GM19351 (cell line): Measurements from ENCODE around the gene ADCY2.

ENCODE experiments used
- ATAC-seq: cut with Tn5 transposase; IDR thresholded peaks from one replicate; pipeline ENCODE4 v1.9.1; 2021; ENCODE audit warnings: mild to moderate bottlenecking, moderate library complexity; ENCODE audit not compliant: unreplicated experiment

The ADCY2 gene

DNA sequence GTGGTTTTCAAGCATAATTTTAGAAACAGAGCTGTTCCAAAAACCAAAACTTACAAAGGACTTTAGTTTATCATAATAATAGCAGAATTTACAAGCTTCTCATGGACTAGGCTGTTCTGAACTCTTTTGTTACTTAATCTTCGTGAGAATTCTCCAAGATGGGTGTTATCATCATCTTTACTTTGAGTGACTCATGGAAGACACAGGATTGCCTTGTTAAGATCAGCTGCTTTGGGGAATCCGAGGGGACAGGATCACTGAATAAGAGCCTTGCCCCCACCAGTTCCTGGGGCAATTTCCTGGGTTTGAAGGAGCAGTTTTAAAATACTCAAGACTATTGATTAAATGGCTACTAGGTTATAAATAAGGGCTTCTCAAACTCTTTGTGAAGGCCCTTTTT lies 374.5 kb downstream of the ADCY2 start:
- no peak for ATAC-seq

DNA sequence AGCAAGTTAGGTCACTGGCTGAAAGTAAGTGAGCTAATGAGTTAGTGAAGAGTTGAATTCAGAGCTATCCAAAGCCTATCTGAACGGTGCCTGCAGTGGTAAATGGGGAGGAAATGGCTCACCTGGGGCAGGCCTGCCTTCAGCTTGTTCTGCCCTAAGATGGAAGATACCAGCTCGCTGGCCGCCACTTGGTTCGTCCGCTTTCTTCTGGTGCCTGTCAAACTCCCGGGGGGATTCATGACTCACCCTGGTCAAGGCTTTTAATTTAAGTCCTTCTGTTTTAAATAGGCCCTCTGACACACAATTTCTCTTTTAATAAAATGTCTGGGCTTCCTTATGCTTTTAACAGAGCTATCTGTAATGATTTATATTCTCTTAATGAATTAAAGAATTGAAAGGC lies 376.2 kb downstream of the ADCY2 start:
- ATAC-seq: no peak

DNA sequence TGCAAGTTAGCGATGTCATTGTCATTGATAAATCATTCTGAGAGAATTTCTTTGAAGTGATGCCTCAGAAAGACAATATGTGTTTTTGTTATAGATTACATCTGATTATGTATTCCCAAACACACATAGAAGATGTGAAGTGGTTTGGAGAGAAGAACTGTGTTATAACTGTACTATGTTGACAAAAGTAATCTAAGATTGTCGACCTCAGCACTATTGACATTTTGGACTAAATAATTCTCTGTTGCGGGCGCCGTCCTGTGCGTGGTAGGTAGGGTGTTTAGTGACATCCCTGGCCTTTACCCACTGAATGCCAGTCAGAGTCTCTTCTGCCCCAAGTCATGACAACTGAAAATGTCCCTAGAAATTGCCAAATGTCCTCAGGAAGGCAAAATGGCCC lies 377.2 kb downstream of the ADCY2 start:
- no peak for ATAC-seq

DNA sequence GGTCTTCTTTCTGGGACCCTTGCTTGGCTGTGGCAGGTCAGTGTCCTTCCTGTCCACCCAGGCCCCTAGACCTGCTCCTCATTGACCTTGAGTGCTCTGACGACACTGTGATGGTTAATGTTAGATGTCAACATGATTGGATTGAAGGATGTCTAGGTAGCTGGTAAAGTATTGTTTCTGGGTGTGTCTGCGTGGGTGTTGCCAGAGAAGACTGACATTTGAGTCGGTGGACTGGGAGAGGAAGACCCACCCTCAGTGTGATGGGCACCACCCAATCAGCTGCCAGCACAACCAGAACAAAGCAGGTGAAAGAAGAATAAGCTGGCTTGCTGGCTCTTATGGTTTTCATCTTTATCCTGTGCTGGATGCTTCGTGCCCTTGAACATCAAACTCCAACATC lies 380.5 kb downstream of the ADCY2 start:
- no peak for ATAC-seq

DNA sequence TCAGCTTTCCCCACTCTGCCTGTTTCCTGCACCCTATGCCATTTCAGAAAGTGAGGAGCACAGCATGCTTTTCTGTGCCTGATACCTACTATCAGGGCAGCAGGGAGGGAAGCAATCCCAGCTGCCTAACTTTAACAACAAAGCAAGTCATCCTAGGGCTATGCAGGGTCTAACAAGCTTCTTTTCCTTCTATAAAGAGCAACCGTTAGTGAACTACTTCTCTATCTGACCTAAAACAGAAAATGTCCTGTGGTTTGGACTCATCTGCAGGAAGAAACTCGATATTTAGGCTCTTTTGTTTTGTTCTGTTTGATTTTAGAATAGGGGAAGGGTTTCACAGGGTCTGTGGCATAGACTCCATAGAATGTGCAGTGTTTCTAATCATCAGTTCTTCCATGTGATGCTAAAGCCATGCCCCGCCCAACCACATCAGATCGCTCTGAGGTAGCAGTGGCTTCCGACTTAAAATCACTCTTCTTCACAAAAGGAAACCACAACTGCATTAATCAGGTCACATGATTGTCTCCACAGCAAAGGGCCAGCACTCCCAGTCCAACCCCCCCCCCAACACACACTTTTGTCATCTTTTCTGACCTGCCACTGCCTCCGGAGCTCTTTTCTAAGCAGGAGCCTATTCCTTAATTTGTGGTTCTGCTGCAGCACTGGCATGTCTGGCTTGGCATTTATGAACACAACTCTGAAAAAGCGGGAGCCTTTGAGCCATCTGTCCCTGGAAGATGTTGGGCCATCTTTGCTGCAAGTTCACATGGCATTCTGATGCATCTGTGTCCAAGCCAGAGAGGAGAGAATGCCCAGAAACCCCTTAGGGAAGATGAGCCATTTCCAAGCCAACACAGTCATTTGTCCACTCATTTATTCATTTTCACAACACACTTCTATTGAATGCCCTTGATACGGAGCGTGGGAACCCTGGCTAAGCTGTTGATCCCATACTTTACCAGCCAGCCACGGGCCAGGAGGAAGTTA lies 383.4 kb downstream of the ADCY2 start:
- peak; percentile 89 for ATAC-seq

DNA sequence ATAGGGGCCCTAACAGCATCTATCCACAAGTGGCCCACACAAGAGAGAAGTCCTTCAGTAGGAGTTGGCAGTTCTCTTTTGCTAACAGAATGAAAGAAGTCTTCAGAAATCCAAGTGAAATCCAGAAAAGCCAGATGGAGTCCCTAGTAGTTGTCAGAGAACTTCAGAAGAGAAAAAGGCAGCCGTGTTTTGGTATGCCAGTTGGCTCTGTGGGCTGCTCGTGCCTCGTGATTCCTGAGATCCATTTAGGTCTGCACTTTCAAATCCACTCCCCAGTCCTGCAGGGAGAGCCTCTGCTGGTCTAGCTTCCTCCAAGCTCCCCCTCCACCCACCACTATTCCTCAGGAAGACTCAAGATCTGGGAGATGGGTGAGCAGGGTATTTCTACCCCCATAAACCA lies 386.0 kb downstream of the ADCY2 start:
- ATAC-seq: no peak

DNA sequence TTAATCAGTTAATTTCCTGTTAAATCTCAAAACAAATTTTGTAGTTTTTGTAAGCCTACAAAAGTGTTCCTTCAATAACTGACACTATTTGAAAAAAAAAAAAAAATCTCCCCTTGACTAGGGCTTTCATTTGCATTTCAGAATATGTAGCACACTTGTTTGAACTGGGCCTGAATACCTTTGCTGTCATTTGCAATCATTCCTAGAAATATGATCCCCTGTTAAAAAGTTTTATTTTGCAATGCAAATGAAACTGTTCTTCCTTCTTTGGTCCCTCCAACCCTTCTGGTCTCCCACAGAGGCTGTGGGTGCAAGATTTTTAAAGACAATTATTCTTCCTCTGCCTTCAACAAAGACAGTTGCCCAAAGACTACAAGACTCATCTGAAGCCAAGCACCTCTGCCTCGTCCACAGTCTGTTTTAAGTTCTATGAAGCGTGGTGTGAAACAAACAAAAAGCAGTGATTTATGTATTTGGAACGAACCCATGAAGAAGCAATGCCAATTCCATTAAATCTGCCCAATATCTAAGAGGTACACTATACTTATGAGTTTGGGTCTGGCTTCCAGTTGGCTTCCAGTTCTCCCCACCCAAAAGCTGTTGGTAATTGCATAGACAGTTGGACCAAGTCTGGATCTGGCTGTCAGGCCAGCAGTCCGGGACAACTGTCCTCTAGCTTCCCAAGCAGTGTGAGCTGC lies 388.9 kb downstream of the ADCY2 start:
- no peak for ATAC-seq

DNA sequence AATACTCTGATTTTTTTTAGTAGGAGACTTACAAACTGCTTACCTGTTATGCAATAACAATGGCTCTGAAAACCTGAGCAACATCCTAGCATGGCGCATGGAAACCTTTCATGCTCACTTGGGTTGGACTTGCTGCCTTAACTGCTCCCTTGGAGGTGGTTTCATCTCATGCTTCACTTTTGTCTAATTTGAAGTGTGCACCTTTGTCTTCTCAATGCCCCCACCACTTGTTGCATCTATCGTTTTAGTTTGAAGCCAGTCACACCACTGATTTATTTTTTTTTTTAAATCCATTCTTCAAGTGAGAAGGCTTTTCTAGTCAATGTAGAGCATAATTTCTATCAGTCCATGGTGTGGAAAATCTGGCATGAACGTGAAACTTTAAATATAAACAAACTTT lies 391.8 kb downstream of the ADCY2 start:
- ATAC-seq: no peak

DNA sequence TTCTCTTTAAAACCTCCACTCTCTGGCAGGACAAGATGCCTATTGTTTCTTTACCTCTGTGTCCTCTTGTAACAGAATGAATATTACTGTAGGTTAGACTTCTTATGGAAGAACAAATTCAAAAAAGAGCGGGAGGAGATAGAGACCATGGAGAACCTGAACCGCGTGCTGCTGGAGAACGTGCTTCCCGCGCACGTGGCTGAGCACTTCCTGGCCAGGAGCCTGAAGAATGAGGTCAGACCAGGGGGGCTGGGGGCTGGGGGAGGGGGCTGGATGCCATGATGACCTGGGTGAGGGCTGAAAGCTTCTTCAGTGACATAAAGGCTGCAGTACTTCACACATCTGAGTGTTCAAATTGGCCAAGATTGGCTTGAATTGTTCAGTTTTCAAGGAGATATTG lies 393.6 kb downstream of the ADCY2 start:
- ATAC-seq: no peak

DNA sequence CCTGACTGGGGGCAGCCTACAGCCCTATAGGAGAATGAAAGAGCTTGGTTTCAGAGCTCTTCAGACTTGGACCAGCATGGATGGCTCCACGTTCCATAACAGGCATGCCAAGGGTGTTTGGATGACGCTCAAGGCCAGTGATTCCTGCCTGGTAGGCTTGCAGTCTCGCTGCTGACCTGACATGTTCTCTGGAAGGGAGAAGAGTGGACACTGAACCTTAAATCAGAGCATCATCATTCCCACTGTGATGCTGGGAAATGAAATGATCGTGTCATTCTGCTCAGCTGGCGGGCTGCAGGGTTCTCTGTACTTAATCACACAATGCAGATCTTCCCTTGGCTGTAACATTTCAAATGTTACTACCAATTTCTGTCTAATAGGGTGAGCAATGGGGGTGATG lies 398.0 kb downstream of the ADCY2 start:
- ATAC-seq: peak; percentile 32

DNA sequence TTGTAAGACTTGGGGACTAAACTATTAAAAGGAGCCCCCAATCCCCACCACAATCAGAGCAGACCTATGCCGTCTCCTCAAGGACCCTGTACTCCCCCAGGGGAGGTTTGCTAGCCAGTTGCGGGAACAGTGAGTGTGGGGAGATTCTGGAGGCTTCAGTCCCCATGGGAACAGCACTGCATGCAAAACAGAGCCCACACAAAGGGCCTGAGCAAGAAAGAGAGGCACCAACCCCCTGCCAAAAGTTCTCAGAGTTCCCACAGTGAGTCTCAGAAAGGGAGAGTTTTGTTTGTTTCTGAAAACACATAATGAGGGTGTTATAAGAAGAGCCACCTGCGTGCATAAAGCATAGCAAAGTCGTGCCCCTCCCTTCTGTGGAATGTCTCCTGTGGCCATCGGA lies 398.4 kb downstream of the ADCY2 start:
- peak; percentile 90 for ATAC-seq

DNA sequence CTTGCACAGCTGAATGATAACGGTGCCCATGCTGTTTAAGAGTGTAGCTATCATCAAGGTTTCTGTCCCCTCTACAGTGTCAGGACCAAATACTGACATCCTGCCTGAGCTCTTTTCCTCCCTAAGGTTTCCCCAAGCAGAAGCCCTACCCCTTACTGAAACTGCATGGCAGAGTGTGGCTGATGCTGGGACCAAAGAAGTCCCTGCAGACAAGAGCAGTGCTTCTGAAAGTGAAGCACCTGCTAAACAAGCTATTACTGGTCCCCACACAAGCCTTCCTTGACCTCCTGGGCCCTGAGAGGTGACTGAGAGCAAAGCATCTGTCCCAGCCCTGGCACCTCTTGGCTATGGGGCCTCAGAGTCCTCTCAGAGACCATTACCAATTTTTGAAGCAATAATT lies 398.9 kb downstream of the ADCY2 start:
- peak; percentile 32 for ATAC-seq

DNA sequence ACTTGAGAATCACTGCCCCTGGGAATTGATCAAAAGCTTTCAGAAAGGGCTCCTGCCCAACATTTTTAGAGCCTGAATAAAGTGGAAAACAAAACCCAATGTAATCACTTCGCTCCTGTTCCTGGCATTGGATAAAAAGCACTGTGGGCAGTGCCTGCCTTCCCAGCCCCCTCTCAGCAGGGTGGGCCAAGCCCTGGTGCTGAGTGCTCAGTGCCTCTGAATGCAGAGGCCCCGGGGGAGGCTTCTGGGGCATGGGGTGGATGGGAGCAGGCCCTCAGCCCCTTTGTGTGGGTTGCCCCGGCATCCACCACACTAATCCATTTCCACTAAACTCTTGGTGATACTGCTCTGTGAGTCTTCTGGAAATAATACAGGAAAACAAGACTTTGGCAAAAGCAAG lies 399.4 kb downstream of the ADCY2 start:
- ATAC-seq: no peak

DNA sequence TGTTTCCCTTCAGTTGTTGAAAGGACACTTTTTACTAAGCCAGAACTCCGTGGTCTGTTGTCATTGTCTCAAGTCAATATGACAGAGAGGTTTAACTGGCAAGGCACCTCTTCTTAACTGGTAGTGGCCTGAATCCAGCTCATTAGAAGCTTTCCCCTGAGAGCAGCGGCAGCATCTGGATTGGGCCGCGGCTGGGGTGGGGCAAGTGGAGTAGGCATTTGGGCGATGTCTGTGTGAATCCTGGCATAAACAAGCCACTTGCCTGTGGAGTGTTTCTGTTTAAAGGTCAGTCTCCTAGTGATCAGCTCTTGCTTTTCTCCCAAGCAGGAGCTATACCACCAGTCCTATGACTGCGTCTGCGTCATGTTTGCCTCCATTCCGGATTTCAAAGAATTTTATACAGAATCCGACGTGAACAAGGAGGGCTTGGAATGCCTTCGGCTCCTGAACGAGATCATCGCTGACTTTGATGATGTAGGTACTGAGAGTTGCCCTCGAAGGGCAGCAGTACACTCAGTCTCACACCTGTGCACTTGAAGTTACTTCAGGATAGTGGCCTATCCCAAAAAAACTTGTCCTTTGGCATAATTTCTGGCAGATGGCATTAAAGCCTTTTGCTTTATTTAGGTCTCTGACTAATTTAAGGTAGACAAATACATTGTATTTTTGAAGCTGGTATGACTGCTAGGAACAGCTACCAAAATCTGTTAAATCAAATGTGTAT lies 406.1 kb downstream of the ADCY2 start:
- no peak for ATAC-seq

DNA sequence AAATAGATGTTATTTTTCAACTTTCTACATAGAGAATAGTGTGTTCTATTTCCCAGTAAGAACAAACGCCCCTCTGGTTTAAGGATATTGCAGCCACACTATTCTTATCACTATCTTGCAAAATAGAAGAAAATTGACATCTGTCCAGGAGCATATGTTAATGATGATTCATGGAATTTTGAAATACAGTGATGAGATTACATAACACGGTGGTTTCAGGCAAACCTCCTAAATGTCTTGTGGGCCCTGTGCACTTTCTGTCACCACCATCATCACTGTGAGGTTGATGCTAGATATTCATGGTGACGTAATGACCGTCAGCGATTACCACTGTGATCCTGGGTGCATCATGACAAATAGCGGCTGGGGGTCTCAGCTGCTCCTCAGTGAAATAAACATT lies 406.9 kb downstream of the ADCY2 start:
- no peak for ATAC-seq

DNA sequence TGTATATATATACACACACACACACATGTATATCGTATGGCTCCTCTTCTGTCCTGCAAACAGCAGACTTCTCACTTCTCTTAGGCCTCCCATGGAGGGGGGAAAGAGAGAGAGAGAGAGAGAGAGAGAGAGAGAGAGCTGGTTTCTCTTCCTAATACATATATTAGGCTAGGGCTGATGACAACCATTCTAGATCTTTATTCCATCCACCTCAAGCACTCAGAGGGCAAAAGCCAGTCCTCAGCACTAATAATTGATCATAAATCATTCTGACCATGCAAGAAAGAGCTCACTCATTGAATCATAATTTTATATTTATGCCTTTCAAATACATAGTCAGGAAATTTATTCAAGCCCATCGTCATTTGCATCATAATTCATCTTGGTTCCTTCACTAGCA lies 408.0 kb downstream of the ADCY2 start:
- ATAC-seq: no peak

DNA sequence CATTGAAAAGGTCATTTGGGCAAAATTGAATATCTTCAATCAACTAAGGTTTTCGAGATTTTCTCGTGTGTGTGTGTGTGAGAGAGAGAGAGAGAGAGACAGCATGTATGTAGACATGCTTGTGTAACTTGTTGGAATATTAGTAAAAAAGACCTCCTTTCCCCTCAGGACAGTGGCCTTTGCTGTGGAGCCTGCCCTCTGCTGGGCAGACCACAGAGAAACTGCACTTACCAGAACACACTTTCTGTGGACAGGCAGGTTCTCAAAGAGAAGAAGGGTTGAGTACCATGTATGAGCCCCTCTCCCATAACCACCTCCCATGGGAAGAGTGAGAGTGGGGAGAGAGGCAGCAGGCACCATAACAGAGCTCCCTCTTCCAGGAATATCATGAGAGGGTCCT lies 409.4 kb downstream of the ADCY2 start:
- ATAC-seq: no peak

DNA sequence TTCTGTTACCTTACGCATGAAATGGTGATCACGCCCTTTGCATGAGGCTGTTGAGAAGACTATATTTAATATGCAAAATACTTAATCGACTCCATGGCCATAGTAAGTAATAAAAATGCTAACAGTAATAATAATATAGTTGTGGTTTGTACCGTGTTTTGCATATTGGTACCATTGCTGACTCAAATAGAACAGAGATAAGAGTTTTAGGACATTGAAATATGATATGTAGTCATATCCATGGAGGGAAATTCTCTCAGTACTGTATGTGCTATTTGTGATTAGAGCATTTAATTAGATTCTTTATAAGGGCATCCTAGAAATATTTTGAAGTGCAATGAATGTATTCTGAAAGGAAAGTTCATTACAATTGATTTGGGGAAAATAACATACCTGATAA lies 413.1 kb downstream of the ADCY2 start:
- ATAC-seq: peak; percentile 32

DNA sequence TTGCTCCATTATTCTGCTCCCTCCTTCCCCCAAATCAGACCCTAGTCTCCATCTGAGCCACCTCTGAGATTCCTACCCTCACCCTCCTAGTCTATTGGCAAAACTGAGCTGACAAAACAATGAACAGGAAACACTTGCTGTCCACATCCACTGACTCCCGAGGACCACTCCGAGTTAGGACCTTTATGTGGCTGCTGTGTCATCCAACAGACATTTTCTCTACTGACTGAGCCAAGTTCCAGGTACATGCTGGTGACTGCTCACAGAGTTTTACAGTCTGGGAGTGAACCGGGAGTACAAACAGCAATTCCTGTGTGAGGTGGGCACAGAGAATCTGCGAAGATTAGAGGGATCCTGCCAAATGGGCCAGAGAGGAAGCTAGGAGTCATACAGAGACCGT lies 415.8 kb downstream of the ADCY2 start:
- no peak for ATAC-seq

DNA sequence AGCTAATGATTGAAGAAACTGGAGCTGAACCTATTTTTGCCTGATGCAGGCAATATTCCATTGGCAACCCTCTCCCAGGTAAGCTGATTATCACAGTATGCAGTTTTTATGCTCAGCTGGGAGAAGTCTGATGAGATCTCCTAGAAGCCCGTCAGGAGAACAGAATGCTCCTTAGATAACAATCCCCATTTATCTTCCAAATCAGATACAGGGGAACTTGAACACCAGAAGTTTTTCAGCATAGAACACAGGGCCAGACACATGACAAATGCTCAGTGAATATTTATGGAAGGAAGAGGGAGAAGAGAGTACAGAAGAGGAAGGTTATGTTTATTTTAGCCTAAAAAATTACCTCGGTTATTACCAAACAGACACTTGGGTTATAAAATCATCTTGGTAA lies 417.1 kb downstream of the ADCY2 start:
- ATAC-seq: no peak

DNA sequence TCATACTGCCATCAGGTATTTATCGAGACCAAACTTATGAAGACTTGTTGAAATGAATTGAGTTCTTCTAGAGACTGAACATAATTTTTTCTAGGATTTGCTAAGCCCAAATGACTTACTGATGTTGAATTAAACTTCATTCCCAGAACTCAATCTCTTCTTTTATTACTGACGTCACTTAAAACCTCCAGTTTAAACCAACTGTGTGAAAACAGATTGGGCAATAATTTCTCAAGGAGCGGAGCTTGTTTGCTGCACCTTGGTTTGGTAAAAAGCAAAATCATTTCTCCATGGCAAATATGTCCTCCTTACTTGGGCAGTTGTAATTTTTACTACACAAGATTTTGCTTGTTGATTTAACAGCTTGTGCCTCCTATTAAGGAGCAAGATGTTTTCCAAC lies 417.6 kb downstream of the ADCY2 start:
- ATAC-seq: no peak

DNA sequence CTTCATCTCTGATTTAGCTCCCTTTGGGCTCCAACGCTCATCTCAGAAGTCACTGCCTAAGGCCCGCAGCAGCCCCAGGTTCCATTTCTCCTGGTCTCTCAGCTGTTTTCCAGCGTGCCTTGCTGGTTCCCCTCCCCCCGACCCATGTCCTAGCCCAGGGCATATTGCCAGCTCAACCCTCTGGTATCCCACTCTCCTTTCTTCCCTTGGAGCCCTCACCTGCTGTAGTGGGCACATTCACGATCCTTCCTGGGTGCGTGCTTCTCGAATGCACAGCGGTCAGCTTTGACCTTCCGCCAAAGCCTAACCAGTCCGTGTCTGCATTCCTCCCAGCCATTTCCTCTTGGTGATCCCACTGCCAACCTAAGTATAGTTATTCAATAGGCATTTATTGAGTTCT lies 418.9 kb downstream of the ADCY2 start:
- no peak for ATAC-seq
